Measurements from ENCODE around the gene DPP10.

The DPP10 gene

GRCh38 chr2:115105966-115106365 lies 663.5 kb downstream of the DPP10 start:
- DNase-seq (ENCODE audit: low read depth) = no peak
- H3K4me3 ChIP-seq (ENCODE audit: control insufficient read depth, low read depth, low read length) = no peak overlapping the region
- TF ChIP-seq, protein P1, sequence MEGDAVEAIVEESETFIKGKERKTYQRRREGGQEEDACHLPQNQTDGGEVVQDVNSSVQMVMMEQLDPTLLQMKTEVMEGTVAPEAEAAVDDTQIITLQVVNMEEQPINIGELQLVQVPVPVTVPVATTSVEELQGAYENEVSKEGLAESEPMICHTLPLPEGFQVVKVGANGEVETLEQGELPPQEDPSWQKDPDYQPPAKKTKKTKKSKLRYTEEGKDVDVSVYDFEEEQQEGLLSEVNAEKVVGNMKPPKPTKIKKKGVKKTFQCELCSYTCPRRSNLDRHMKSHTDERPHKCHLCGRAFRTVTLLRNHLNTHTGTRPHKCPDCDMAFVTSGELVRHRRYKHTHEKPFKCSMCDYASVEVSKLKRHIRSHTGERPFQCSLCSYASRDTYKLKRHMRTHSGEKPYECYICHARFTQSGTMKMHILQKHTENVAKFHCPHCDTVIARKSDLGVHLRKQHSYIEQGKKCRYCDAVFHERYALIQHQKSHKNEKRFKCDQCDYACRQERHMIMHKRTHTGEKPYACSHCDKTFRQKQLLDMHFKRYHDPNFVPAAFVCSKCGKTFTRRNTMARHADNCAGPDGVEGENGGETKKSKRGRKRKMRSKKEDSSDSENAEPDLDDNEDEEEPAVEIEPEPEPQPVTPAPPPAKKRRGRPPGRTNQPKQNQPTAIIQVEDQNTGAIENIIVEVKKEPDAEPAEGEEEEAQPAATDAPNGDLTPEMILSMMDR (conservative IDR thresholded peaks at IDR 0.05; ENCODE audit: control insufficient read depth, insufficient read depth, low read depth, low read length) = no peak

- DNase-seq (ENCODE audit: low read depth) = no peak
- no peak overlapping the region for H3K4me3 ChIP-seq (ENCODE audit: control insufficient read depth, low read depth, low read length)
- TF ChIP-seq, protein P1 (conservative IDR thresholded peaks at IDR 0.05; ENCODE audit: control insufficient read depth, insufficient read depth, low read depth, low read length) = no peak
Observed at GRCh38 chr2:115115135-115115534, 672.7 kb downstream of the DPP10 start.

GRCh38 chr2:115118306-115118705 lies 675.9 kb downstream of the DPP10 start:
- H3K4me3 ChIP-seq (ENCODE audit: control insufficient read depth, low read depth, low read length) = no peak overlapping the region
- TF ChIP-seq, protein P1 (conservative IDR thresholded peaks at IDR 0.05; ENCODE audit: control insufficient read depth, insufficient read depth, low read depth, low read length) = no peak

GRCh38 chr2:115119086-115119485 lies 676.6 kb downstream of the DPP10 start:
- no peak overlapping the region for H3K4me3 ChIP-seq (ENCODE audit: control insufficient read depth, low read depth, low read length)
- TF ChIP-seq, protein P1 (conservative IDR thresholded peaks at IDR 0.05; ENCODE audit: control insufficient read depth, insufficient read depth, low read depth, low read length) = no peak
- no peak for DNase-seq (ENCODE audit: low read depth)

More at GRCh38 chr2:115118306-115118705, 675.9 kb downstream of the DPP10 start:
- no peak for DNase-seq (ENCODE audit: low read depth)

DNA sequence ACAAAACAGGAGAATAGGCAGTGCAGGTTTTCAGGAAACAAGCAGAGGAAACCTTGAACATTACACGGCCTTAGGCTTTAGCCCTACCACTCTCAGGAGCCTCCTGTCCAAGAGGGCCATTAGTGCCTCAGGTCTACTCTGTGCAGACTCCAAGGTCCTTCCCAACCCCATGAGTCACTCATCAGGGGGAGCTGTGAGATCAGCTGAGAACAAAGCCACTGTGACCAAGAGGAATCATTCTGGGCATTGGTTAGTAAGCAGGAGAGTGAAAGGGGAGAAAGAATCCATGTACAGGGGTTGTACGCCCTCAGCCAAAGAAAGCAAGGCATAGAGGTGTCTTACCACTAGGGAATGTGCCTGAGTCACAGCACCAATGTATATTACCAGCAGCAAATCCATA lies 680.3 kb downstream of the DPP10 start:
- TF ChIP-seq, protein P1 (conservative IDR thresholded peaks at IDR 0.05; ENCODE audit: control insufficient read depth, insufficient read depth, low read depth, low read length) = no peak
- DNase-seq (ENCODE audit: low read depth) = no peak
- no peak overlapping the region for H3K4me3 ChIP-seq (ENCODE audit: control insufficient read depth, low read depth, low read length)

- TF ChIP-seq, protein P1 (conservative IDR thresholded peaks at IDR 0.05; ENCODE audit: control insufficient read depth, insufficient read depth, low read depth, low read length) = no peak
- H3K4me3 ChIP-seq (ENCODE audit: control insufficient read depth, low read depth, low read length) = no peak overlapping the region
- DNase-seq (ENCODE audit: low read depth) = no peak
Observed at GRCh38 chr2:115124817-115125216, 682.4 kb downstream of the DPP10 start.

- TF ChIP-seq, protein P1 (conservative IDR thresholded peaks at IDR 0.05; ENCODE audit: control insufficient read depth, insufficient read depth, low read depth, low read length) = no peak
- H3K4me3 ChIP-seq (ENCODE audit: control insufficient read depth, low read depth, low read length) = no peak overlapping the region
- DNase-seq (ENCODE audit: low read depth) = no peak
Observed at GRCh38 chr2:115129536-115129935, 687.1 kb downstream of the DPP10 start.

All from fibroblast of mammary gland (primary cell).